OCI-LY1 (cell line): ENCODE data around the gene JAKMIP1.

Experiments
- H2AFZ ChIP-seq: fragments of 200-600 bp; sonication (generic), shearing (Covaris generic); 2 replicates; pipeline ENCODE4 v1.6.0; 2014; ENCODE audit warnings: antibody characterized with exemption, mild to moderate bottlenecking, low read length
- H3F3A ChIP-seq: fragments of 200-600 bp; sonication (generic), shearing (Covaris generic); 2 replicates; pipeline ENCODE4 v1.6.0; 2014; ENCODE audit warnings: mild to moderate bottlenecking, antibody characterized with exemption, low read length, moderate library complexity; ENCODE audit not compliant: insufficient read depth
- H3K27ac ChIP-seq: fragments of 200-600 bp; sonication (generic); 2 replicates; pipeline ENCODE4 v1.5.1; 2014; ENCODE audit warnings: low read length, mixed run types, mild to moderate bottlenecking, low read depth; ENCODE audit not compliant: poor library complexity, severe bottlenecking
- H3K27me3 ChIP-seq: fragments of 200-600 bp; sonication (generic); 2 replicates; pipeline ENCODE4 v1.6.0; 2014; ENCODE audit warnings: antibody characterized with exemption, mild to moderate bottlenecking, low read length, moderate library complexity; ENCODE audit not compliant: insufficient read depth
- H3K36me3 ChIP-seq: fragments of 200-600 bp; sonication (generic); 2 replicates; pipeline ENCODE4 v1.6.1; 2014; ENCODE audit warnings: mild to moderate bottlenecking, antibody characterized with exemption, low read length, moderate library complexity, mixed read lengths; ENCODE audit not compliant: insufficient read depth
- H3K4me1 ChIP-seq: fragments of 200-600 bp; sonication (generic); 2 replicates; pipeline ENCODE4 v1.5.1; 2014; ENCODE audit warnings: mild to moderate bottlenecking, low read length, moderate library complexity; ENCODE audit not compliant: insufficient read depth, severe bottlenecking
- H3K4me2 ChIP-seq: fragments of 200-600 bp; sonication (generic), shearing (Covaris generic); 2 replicates; pipeline ENCODE4 v1.6.1; 2014; ENCODE audit warnings: low read length
- H3K4me3 ChIP-seq: fragments of 200-600 bp; sonication (generic); 2 replicates; pipeline ENCODE4 v1.5.1; 2014; ENCODE audit warnings: low read length, low read depth, mild to moderate bottlenecking, mixed read lengths; ENCODE audit not compliant: poor library complexity, severe bottlenecking
- H3K79me2 ChIP-seq: fragments of 200-600 bp; shearing (Covaris generic); 2 replicates; pipeline ENCODE4 v1.6.1; 2016; ENCODE audit warnings: mixed run types, low read length, mixed read lengths; ENCODE audit not compliant: insufficient read depth
- H3K9ac ChIP-seq: fragments of 200-600 bp; sonication (generic), shearing (Covaris generic); 2 replicates; pipeline ENCODE4 v1.6.1; 2014; ENCODE audit warnings: mild to moderate bottlenecking, low read length, mixed read lengths
- H3K9me2 ChIP-seq: fragments of 200-600 bp; sonication (generic), shearing (Covaris generic); 2 replicates; pipeline ENCODE4 v1.6.1; 2014; ENCODE audit warnings: low read depth, mild to moderate bottlenecking, low read length, mixed read lengths
- H3K9me3 ChIP-seq: fragments of 200-600 bp; shearing (Covaris generic); 2 replicates; pipeline ENCODE4 v1.6.1; 2014; ENCODE audit warnings: low read length, mixed read lengths
- H4K20me1 ChIP-seq: fragments of 200-600 bp; sonication (generic), shearing (Covaris generic); 2 replicates; pipeline ENCODE4 v1.6.0; 2016; ENCODE audit warnings: mild to moderate bottlenecking, low read length; ENCODE audit not compliant: insufficient read depth
- CTCF ChIP-seq: fragments of 200-600 bp; sonication (generic), shearing (Covaris generic); IDR thresholded peaks from 2 replicates; pipeline ENCODE4 v1.5.1; 2017; ENCODE audit warnings: mild to moderate bottlenecking, antibody characterized with exemption, low read length, moderate library complexity, mixed read lengths
- EZH2 ChIP-seq: fragments of 200-600 bp; sonication (generic), shearing (Covaris generic); IDR thresholded peaks from 2 replicates; pipeline ENCODE4 v1.8.0; 2017; ENCODE audit warnings: borderline replicate concordance, mixed run types, mild to moderate bottlenecking, antibody characterized with exemption, low read length, moderate library complexity, mixed read lengths

The JAKMIP1 gene

DNA sequence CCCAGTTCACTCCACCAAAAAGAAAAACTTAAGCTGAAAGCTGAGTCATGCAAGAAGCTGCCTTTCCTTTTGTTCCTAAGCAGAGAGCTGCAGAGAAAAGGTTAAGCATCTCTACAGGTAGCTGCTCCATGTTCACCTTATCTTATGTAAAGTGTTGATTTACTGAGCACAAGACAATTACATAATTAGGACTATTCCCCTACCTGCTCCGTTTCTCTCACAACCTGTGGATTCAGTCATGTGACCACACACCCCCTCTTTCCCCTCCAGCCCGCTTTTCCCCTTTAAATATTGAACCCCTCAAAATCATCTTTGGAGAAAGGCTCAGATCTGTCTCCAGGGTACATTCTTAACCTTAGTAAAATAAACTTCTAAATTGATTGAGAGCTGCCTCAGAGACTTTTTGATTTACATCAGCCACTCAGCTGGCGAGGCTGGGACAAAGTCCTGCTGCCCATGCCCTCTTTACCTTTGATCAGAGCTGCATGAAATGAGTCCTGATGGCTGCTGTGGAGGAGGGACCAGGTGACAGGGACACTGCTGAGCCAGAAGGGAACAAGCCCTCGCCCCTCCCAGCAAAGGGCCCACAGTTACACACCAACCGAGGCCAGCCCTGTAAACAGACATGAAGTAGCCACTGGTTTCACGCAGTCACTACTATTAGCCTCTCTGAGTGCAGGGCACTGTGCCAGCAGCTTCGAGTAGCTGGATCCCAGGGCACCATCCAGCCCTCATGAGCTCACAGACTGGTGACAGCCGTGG is 128.2 kb downstream of the JAKMIP1 start:
- H3K36me3 ChIP-seq: no peaks in the 10 kb centered on the region
- H3K9me2 ChIP-seq: no peaks in the 10 kb centered on the region
- H3K79me2 ChIP-seq: no peaks in the 10 kb centered on the region
- H3K4me2 ChIP-seq: no peak overlapping the region
- no peak overlapping the region for H2AFZ ChIP-seq
- no peak overlapping the region for H3K27ac ChIP-seq
- H3K4me1 ChIP-seq: no peaks in the 10 kb centered on the region
- H3K27me3 ChIP-seq: no peaks in the 10 kb centered on the region
- H3K9me3 ChIP-seq: no peaks in the 10 kb centered on the region
- no peak for TF ChIP-seq EZH2
- H3F3A ChIP-seq: no peaks in the 10 kb centered on the region
- no peak overlapping the region for H3K4me3 ChIP-seq
- no peaks in the 10 kb centered on the region for H4K20me1 ChIP-seq
- no peak overlapping the region for H3K9ac ChIP-seq

- H3K9me3 ChIP-seq: no peaks in the 10 kb centered on the region
- no peaks in the 10 kb centered on the region for H3K36me3 ChIP-seq
- no peaks in the 10 kb centered on the region for H3K4me1 ChIP-seq
- H4K20me1 ChIP-seq: no peaks in the 10 kb centered on the region
- H3K27me3 ChIP-seq: no peaks in the 10 kb centered on the region
- no peaks in the 10 kb centered on the region for H3K79me2 ChIP-seq
- no peak overlapping the region for H2AFZ ChIP-seq
- H3K9me2 ChIP-seq: no peaks in the 10 kb centered on the region
- H3K4me3 ChIP-seq: no peak overlapping the region
- H3K27ac ChIP-seq: no peak overlapping the region
- H3K4me2 ChIP-seq: no peak overlapping the region
- TF ChIP-seq CTCF: no peak
- TF ChIP-seq EZH2: no peak
- H3F3A ChIP-seq: no peaks in the 10 kb centered on the region
- no peak overlapping the region for H3K9ac ChIP-seq
Measured at GRCh38 chr4:6071191-6071958, 129.0 kb downstream of the JAKMIP1 start.

GRCh38 chr4:6069845-6070709 is 130.3 kb downstream of the JAKMIP1 start:
- Histone ChIP-seq H3K4me2 (no peak overlapping the region), H3K9me3 (no peaks in the 10 kb centered on the region), H3K79me2 (no peaks in the 10 kb centered on the region), H3K9ac (no peak overlapping the region), H3K36me3 (no peaks in the 10 kb centered on the region), H3K9me2 (no peaks in the 10 kb centered on the region), H3K4me3 (no peak overlapping the region), H2AFZ (no peak overlapping the region), H3K4me1 (no peaks in the 10 kb centered on the region), H4K20me1 (no peaks in the 10 kb centered on the region), H3K27ac (no peak overlapping the region), H3F3A (no peaks in the 10 kb centered on the region), H3K27me3 (no peaks in the 10 kb centered on the region)
- TF ChIP-seq CTCF (no peak), EZH2 (no peak)
